ENCODE measurements around the gene SLC2A11.

The SLC2A11 gene

DNA sequence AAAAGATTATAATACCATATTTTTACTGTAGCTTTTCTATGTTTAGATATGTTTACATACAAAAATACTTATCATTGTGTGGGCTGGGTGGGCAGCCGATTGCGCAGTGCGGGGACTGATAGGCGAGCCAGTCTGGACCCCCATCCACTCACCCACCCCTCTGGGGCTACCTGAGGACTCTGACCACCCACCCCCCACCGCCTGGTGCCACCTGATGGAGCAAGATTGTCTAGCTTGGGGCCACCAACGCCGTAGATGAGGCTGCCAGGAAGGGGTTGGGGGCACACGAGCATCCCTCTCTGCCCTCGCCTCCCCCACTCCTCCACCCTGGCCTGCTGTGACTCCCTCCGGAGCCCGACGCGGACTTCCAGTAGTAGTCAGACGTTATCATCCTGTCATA, 68.9 kb downstream of the SLC2A11 start:
- TF ChIP-seq, protein P1, sequence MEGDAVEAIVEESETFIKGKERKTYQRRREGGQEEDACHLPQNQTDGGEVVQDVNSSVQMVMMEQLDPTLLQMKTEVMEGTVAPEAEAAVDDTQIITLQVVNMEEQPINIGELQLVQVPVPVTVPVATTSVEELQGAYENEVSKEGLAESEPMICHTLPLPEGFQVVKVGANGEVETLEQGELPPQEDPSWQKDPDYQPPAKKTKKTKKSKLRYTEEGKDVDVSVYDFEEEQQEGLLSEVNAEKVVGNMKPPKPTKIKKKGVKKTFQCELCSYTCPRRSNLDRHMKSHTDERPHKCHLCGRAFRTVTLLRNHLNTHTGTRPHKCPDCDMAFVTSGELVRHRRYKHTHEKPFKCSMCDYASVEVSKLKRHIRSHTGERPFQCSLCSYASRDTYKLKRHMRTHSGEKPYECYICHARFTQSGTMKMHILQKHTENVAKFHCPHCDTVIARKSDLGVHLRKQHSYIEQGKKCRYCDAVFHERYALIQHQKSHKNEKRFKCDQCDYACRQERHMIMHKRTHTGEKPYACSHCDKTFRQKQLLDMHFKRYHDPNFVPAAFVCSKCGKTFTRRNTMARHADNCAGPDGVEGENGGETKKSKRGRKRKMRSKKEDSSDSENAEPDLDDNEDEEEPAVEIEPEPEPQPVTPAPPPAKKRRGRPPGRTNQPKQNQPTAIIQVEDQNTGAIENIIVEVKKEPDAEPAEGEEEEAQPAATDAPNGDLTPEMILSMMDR (conservative IDR thresholded peaks at IDR 0.05; ENCODE audit: low read length): no peak
- H3K4me3 ChIP-seq (ENCODE audit: low read length): no peak overlapping the region
- no peak for DNase-seq (ENCODE audit: low read depth)

All from AG10803 (cell line).